Activated naive CD8-positive, alpha-beta T cell treated with anti-CD3 and anti-CD28 coated beads, Interleukin-2, amount 50 U/mL, for 24 hours (primary cell): ENCODE results near the gene MTHFD1L.

ENCODE experiments used
- ATAC-seq: fragments of 150-1000 bp; cut with Tn5 transposase; one replicate; pipeline ENCODE4 v1.10.0; 2021
- DNase-seq: peaks from one replicate; pipeline ENCODE4 v3.0.0; 2021
- H3K27ac Mint-ChIP-seq: one replicate; pipeline ENCODE4 v1.8.0; 2021; ENCODE audit warnings: mild to moderate bottlenecking, mixed read lengths
- H3K27me3 Mint-ChIP-seq: one replicate; pipeline ENCODE4 v1.8.0; 2021; ENCODE audit warnings: mixed read lengths
- H3K36me3 Mint-ChIP-seq: one replicate; pipeline ENCODE4 v1.8.0; 2021; ENCODE audit warnings: low read depth, mixed read lengths
- H3K4me1 Mint-ChIP-seq: one replicate; pipeline ENCODE4 v1.8.0; 2021; ENCODE audit warnings: mixed read lengths
- H3K4me3 Mint-ChIP-seq: one replicate; pipeline ENCODE4 v1.8.0; 2021; ENCODE audit warnings: mild to moderate bottlenecking, moderate library complexity, mixed read lengths
- H3K9me3 Mint-ChIP-seq: one replicate; pipeline ENCODE4 v1.8.0; 2021; ENCODE audit warnings: mixed read lengths

The MTHFD1L gene

DNA sequence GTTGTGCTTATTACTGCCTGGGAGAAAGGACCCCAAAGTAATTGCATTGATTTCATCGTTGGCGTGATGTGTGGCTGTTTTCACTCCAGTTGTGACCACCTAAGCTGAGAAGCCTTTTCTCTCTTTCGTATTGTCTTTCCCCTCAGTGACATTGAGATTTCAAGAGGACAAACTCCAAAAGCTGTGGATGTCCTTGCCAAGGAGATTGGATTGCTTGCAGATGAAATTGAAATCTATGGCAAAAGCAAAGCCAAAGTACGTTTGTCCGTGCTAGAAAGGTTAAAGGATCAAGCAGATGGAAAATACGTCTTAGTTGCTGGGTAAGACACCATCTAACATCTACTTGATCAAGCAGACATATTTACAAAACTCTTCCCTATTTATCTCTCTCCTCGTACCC, 60.5 kb downstream of the MTHFD1L start:
- Mint-ChIP-seq H3K4me1 (no peaks in the 10 kb centered on the region), H3K27ac (no peak overlapping the region), H3K9me3 (no peaks in the 10 kb centered on the region), H3K4me3 (no peak overlapping the region), H3K27me3 (no peaks in the 10 kb centered on the region), H3K36me3 (peaks cover 57% of the 10 kb centered on the region)
- DNase-seq (no peak), ATAC-seq (no peak)

DNA sequence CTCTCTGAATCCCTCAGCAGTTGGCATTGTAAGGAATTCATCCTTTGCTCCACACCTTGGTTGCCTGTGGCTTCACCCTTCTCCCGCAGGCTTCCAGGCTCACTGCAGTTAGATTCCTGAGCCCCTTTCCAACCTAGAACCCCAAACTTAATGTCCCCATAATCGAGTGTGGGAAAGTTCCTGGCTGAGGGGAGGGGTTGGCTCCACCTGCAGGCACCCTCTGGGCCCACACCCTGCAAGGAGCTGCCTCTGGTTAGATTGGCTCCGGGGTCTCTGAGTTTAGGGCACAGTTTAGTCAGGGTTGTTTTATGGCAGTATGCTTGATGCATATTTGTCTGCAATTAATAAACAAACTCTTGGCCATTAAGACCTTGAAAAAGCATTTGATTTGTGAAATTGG, 63.4 kb downstream of the MTHFD1L start:
- Mint-ChIP-seq H3K4me1 (no peaks in the 10 kb centered on the region), H3K27ac (no peak overlapping the region), H3K4me3 (no peak overlapping the region), H3K9me3 (no peaks in the 10 kb centered on the region), H3K36me3 (peaks cover 59% of the 10 kb centered on the region), H3K27me3 (no peaks in the 10 kb centered on the region)
- DNase-seq (no peak), ATAC-seq (no peak)

DNA sequence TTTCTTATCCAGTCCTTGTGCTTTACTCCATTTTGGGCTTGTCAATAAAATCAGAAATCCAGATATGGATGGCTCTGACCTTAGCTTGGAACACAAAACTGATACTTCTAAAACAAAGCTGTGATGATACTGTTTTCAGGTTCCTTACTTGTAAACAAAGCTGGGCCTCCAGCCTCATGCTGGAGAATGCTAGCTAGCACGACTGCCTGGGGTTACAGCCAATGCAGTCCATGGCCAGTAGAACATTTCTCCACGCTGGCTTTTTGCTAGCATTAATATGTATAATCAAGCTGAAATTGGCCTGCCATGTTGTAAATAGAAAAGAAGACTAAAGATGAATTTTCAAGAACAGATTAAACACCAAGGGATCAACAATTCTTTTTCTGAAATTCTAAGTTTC, 63.9 kb downstream of the MTHFD1L start:
- no peaks in the 10 kb centered on the region for H3K4me1 Mint-ChIP-seq
- H3K27me3 Mint-ChIP-seq = no peaks in the 10 kb centered on the region
- H3K4me3 Mint-ChIP-seq = no peak overlapping the region
- ATAC-seq (no peak), DNase-seq (no peak)
- no peak overlapping the region for H3K27ac Mint-ChIP-seq
- no peaks in the 10 kb centered on the region for H3K9me3 Mint-ChIP-seq
- H3K36me3 Mint-ChIP-seq = peaks cover 64% of the 10 kb centered on the region

- no peaks in the 10 kb centered on the region for H3K4me1 Mint-ChIP-seq
- H3K9me3 Mint-ChIP-seq = no peaks in the 10 kb centered on the region
- H3K36me3 Mint-ChIP-seq = peaks cover 62% of the 10 kb centered on the region
- H3K27ac Mint-ChIP-seq = no peak overlapping the region
- no peak overlapping the region for H3K4me3 Mint-ChIP-seq
- DNase-seq (no peak), ATAC-seq (no peak)
- no peaks in the 10 kb centered on the region for H3K27me3 Mint-ChIP-seq
These were observed 65.3 kb downstream of the MTHFD1L start for GRCh38 chr6:150930841-150931240.

GRCh38 chr6:150931405-150931804, 65.9 kb downstream of the MTHFD1L start:
- Mint-ChIP-seq H3K27me3 (no peaks in the 10 kb centered on the region), H3K27ac (no peak overlapping the region), H3K4me3 (no peak overlapping the region), H3K36me3 (peaks cover 61% of the 10 kb centered on the region), H3K4me1 (no peaks in the 10 kb centered on the region), H3K9me3 (no peaks in the 10 kb centered on the region)
- DNase-seq (no peak), ATAC-seq (no peak)

DNA sequence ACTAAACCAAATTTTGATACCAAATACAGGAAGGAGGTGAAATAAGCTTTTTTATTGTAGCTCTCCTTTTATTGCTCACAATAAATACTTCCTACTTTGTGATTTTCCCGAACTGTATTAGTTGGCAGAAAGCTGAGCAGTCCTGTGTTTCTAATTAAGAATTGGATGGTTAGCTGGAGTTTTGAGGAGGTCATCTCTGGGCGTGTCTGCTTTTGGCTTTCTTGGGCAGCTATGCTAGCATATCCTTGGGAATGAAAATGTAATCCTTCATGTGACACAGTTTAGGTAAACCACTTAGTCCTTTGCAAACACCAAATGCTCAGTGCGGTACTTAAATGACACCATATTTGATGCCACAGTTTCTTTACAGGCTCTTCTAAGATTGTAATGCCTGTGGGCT, 67.5 kb downstream of the MTHFD1L start:
- Mint-ChIP-seq H3K27me3 (no peaks in the 10 kb centered on the region), H3K36me3 (peaks cover 66% of the 10 kb centered on the region), H3K27ac (no peak overlapping the region), H3K4me1 (no peaks in the 10 kb centered on the region), H3K4me3 (no peak overlapping the region), H3K9me3 (no peaks in the 10 kb centered on the region)
- ATAC-seq = no peak
- DNase-seq = no peak

GRCh38 chr6:150934380-150934779, 68.9 kb downstream of the MTHFD1L start:
- H3K27me3 Mint-ChIP-seq = no peaks in the 10 kb centered on the region
- ATAC-seq (no peak), DNase-seq (no peak)
- no peaks in the 10 kb centered on the region for H3K4me1 Mint-ChIP-seq
- peaks cover 74% of the 10 kb centered on the region for H3K36me3 Mint-ChIP-seq
- no peak overlapping the region for H3K4me3 Mint-ChIP-seq
- no peak overlapping the region for H3K27ac Mint-ChIP-seq
- no peaks in the 10 kb centered on the region for H3K9me3 Mint-ChIP-seq

DNA sequence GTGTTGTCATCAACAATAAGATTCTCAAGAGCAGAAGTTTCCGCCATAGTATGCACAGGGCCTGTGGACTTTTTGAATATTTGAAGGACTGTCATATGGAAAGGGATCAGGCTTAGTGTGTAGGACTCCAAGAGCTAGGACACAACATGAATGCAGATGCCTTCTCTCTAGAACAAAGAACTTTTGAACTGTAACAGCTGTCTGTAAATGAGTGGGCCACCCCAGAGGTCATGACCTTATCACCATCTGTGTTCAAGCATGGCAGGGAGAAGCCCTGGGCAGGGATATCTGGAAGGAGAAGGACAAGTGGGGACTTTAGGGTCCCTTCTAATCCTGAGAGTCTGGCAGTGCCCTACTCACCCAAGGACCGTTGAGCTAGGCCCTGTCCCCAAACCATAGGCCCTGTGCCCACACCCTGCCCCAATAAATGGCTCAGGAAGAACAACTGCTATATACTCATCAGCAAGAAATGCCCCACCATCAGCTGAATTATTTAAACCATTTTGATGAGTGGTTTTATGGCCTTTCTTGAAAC, 70.6 kb downstream of the MTHFD1L start:
- H3K9me3 Mint-ChIP-seq = no peaks in the 10 kb centered on the region
- H3K4me3 Mint-ChIP-seq = no peak overlapping the region
- DNase-seq (no peak), ATAC-seq (no peak)
- H3K27ac Mint-ChIP-seq = no peak overlapping the region
- H3K4me1 Mint-ChIP-seq = no peaks in the 10 kb centered on the region
- H3K36me3 Mint-ChIP-seq = peaks cover 79% of the 10 kb centered on the region
- H3K27me3 Mint-ChIP-seq = no peaks in the 10 kb centered on the region

DNA sequence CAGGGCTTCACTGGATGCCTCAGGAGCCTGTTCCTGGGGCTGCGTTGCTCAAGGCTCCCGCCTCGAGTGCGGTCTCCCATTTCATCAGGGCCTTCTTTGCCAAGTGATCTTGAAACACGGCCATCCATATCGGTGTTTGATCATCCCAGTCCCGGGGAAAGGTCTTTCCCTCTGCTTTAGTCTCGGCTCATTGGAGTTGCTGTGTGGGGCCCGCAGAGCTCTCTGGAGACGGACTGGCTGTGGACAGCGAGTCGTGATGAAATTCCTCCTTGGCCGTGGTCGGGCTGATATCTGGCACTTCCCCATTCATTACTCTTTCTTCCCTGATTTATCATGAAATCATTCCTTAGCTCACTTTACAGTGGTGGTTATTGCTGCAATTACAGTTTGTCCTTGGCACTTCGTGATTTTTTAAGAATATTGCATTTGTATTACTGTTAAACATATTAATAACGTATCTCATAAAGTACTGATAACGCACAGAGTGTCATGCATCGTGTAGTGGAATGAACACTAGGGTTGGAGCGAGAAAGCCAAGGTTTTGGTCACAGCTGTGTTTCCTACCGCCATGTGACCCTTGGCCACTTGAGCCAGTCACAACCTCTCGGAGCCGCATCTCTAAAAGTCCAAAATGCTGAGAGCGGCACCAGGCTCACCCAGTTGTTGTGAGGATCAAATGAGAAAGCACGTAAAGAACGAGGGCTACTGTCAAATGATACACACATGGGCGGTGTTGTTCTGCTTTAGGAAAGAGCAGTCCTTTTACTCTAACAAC, 71.8 kb downstream of the MTHFD1L start:
- Mint-ChIP-seq H3K27ac (no peak overlapping the region), H3K4me1 (no peaks in the 10 kb centered on the region), H3K4me3 (no peak overlapping the region), H3K9me3 (no peaks in the 10 kb centered on the region), H3K27me3 (no peaks in the 10 kb centered on the region), H3K36me3 (peaks cover 81% of the 10 kb centered on the region)
- ATAC-seq = no peak
- DNase-seq = no peak

DNA sequence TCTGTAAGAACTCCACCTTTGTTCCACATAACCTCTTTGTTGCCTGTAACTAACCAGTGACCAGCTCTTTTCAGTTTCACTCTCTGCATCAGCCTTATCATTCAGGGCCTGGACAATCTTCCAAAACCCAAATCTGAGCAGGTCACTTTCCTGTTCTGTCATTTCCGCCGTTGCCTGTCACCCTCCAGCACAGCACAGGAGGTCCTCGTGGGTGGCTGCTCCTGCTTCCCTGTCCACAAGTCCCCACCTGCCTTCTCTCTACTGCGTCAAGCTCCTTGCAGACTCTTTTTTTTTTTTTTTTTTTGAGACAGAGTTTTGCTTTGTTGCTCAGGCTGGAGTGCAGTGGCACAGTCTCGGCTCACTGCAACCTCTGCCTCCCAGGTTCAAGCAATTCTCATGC, 73.9 kb downstream of the MTHFD1L start:
- DNase-seq = no peak
- Mint-ChIP-seq H3K27me3 (no peaks in the 10 kb centered on the region), H3K36me3 (peaks cover 68% of the 10 kb centered on the region), H3K27ac (no peak overlapping the region), H3K4me1 (no peaks in the 10 kb centered on the region), H3K4me3 (no peak overlapping the region), H3K9me3 (no peaks in the 10 kb centered on the region)
- no peak for ATAC-seq

DNA sequence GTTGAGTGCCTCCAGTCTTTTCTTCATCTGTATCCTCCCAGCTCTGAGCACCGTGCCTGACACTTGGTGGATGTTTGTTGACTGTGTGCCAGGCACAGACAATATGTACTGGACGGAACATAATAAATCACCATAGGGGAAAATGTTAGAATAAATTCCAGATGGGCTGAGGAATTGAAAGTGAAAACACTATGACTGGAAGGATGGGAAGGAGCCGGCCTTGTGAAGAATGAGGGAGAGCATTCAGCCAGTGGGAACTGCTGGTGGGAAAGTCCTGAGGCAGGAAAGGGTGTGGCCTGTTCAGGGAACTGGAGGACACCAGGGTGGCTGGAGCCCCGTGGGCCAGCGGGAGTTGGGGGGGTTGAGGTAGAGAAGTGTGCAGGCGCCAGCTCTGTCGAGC, 75.4 kb downstream of the MTHFD1L start:
- Mint-ChIP-seq H3K36me3 (peaks cover 66% of the 10 kb centered on the region), H3K9me3 (no peaks in the 10 kb centered on the region), H3K4me1 (no peaks in the 10 kb centered on the region), H3K4me3 (no peak overlapping the region), H3K27me3 (no peaks in the 10 kb centered on the region), H3K27ac (no peak overlapping the region)
- DNase-seq (no peak), ATAC-seq (no peak)

DNA sequence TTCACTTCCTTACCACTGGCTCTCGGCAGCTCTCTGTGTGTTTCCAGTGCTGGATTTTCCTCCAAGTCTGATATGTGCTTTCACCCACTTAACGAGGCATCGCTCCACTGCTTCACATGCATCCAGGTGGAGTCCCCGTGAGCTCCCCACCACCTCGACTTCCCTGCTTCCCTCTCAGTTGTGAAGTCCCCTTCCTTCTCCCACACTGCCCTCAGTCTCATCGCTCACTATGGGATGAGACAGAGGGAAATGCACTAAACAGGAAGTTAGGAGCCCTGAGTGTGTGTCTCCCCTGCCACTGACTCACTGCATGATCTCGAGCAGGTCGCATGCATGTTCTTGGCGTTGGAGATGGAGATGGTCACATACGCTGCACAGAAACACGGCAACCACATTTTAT, 84.0 kb downstream of the MTHFD1L start:
- H3K9me3 Mint-ChIP-seq = no peaks in the 10 kb centered on the region
- DNase-seq (no peak), ATAC-seq (no peak)
- H3K4me3 Mint-ChIP-seq = no peak overlapping the region
- H3K4me1 Mint-ChIP-seq = no peaks in the 10 kb centered on the region
- H3K27ac Mint-ChIP-seq = no peak overlapping the region
- H3K27me3 Mint-ChIP-seq = no peaks in the 10 kb centered on the region
- H3K36me3 Mint-ChIP-seq = peaks cover 66% of the 10 kb centered on the region

DNA sequence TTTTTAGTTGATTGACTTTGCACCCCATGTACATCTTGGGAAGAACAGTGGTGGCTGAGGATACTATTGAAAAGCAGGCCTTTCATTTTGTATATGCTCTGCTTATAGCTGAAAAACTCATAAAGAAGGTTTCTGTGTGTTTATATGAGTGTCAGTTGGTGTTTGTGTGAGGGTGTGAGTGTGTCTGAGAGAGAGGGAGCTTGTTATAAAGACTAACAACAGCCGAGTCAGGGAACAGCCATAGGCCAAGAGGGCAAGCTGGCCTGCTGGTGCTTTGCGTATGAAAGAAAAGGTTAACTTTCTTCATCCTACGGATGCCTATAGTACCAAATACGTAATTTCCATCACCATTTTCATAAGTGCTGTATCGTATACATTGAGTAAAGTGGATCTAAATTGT, 88.3 kb downstream of the MTHFD1L start:
- no peaks in the 10 kb centered on the region for H3K4me1 Mint-ChIP-seq
- no peak for ATAC-seq
- H3K9me3 Mint-ChIP-seq = no peaks in the 10 kb centered on the region
- no peak overlapping the region for H3K4me3 Mint-ChIP-seq
- no peak for DNase-seq
- H3K27me3 Mint-ChIP-seq = no peaks in the 10 kb centered on the region
- no peak overlapping the region for H3K27ac Mint-ChIP-seq
- H3K36me3 Mint-ChIP-seq = peaks cover 76% of the 10 kb centered on the region

GRCh38 chr6:150959166-150959565, 93.7 kb downstream of the MTHFD1L start:
- Mint-ChIP-seq H3K4me3 (no peak overlapping the region), H3K27me3 (no peaks in the 10 kb centered on the region), H3K4me1 (no peaks in the 10 kb centered on the region), H3K27ac (no peak overlapping the region), H3K36me3 (peaks cover 60% of the 10 kb centered on the region), H3K9me3 (no peaks in the 10 kb centered on the region)
- no peak for ATAC-seq
- no peak for DNase-seq

DNA sequence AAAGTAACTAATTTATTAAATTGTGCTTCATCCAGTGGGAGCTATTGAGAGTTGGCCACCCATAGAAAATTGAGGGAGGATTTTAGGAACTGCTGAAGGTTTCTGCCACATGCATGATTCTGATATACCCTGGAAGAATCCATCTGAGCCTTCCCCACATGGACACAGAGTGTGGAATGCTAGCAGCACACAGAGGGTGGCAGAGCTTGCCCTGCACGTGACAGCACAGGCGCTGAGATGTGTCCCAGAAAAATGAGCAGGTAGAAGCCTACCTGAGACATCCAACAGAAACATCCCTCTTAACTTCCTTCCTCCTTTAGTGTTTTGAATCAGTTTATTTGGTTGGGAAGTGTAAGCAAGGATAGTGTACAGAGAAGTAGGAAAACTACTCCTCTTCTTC, 96.9 kb downstream of the MTHFD1L start:
- peaks cover 56% of the 10 kb centered on the region for H3K36me3 Mint-ChIP-seq
- H3K27ac Mint-ChIP-seq = no peak overlapping the region
- ATAC-seq (no peak), DNase-seq (no peak)
- no peaks in the 10 kb centered on the region for H3K9me3 Mint-ChIP-seq
- H3K27me3 Mint-ChIP-seq = no peaks in the 10 kb centered on the region
- no peaks in the 10 kb centered on the region for H3K4me1 Mint-ChIP-seq
- no peak overlapping the region for H3K4me3 Mint-ChIP-seq

- Mint-ChIP-seq H3K4me3 (no peak overlapping the region), H3K27ac (no peak overlapping the region), H3K4me1 (no peaks in the 10 kb centered on the region), H3K27me3 (no peaks in the 10 kb centered on the region), H3K9me3 (no peaks in the 10 kb centered on the region), H3K36me3 (peaks cover 58% of the 10 kb centered on the region)
- ATAC-seq = no peak
- DNase-seq = no peak
These were observed 99.3 kb downstream of the MTHFD1L start for GRCh38 chr6:150964765-150965164.
